ENCODE data around the gene ALCAM.

ALCAM gene

GRCh38 chr3:105356396-105356795 is 10.3 kb upstream of the ALCAM start:
- DNase-seq (ENCODE audit: low spot score): no peak

GRCh38 chr3:105356988-105357387 is 9.7 kb upstream of the ALCAM start:
- no peak for DNase-seq (ENCODE audit: low spot score)

- DNase-seq (ENCODE audit: low spot score): no peak
These were observed 7.5 kb upstream of the ALCAM start for GRCh38 chr3:105359098-105359762.

GRCh38 chr3:105360003-105360402 is 6.7 kb upstream of the ALCAM start:
- DNase-seq (ENCODE audit: low spot score): no peak

GRCh38 chr3:105362021-105362665 is 4.6 kb upstream of the ALCAM start:
- DNase-seq (ENCODE audit: low spot score): no peak

GRCh38 chr3:105364128-105364527 is 2.6 kb upstream of the ALCAM start:
- DNase-seq (ENCODE audit: low spot score): no peak

- DNase-seq (ENCODE audit: low spot score): no peak
These were observed 1.7 kb upstream of the ALCAM start for GRCh38 chr3:105365081-105365390.

- DNase-seq (ENCODE audit: low spot score): peak; percentile 66
These were observed 1.1 kb upstream of the ALCAM start for GRCh38 chr3:105365391-105366325.

GRCh38 chr3:105367063-105367405 is 325 bp downstream of the ALCAM start:
- no peak for DNase-seq (ENCODE audit: low spot score)

GRCh38 chr3:105367406-105368213 is 901 bp downstream of the ALCAM start:
- DNase-seq (ENCODE audit: low spot score): no peak

GRCh38 chr3:105368566-105369499 is 2.1 kb downstream of the ALCAM start:
- DNase-seq (ENCODE audit: low spot score): peak; percentile 70

GRCh38 chr3:105369500-105370371 is 3.0 kb downstream of the ALCAM start:
- DNase-seq (ENCODE audit: low spot score): peak; percentile 79

- no peak for DNase-seq (ENCODE audit: low spot score)
These were observed 6.7 kb downstream of the ALCAM start for GRCh38 chr3:105373383-105373782.

- no peak for DNase-seq (ENCODE audit: low spot score)
These were observed 9.2 kb downstream of the ALCAM start for GRCh38 chr3:105375750-105376511.

GRCh38 chr3:105377716-105378115 is 11.0 kb downstream of the ALCAM start:
- DNase-seq (ENCODE audit: low spot score): no peak

GRCh38 chr3:105385179-105385578 is 18.5 kb downstream of the ALCAM start:
- DNase-seq (ENCODE audit: low spot score): no peak

GRCh38 chr3:105385819-105386508 is 19.3 kb downstream of the ALCAM start:
- no peak for DNase-seq (ENCODE audit: low spot score)

GRCh38 chr3:105387122-105387751 is 20.5 kb downstream of the ALCAM start:
- no peak for DNase-seq (ENCODE audit: low spot score)

All from left forelimb (tissue), 1 donor.